Upper lobe of left lung (tissue), 4 donors: ENCODE results near the gene FAM118B.

ENCODE experiments used
- POLR2A ChIP-seq, 4 donors: fragments of 450-650 bp; IDR thresholded peaks; one replicate each; pipeline ENCODE4 v1.5.1; 2016 to 2017; ENCODE audit warnings: antibody characterized with exemption in 4 of 4, mild to moderate bottlenecking in 2 of 4
- TF ChIP-seq, protein P1 (sequence below), 6 experiments: fragments of 450-650 bp in 4 of 6; fragments of 200-600 bp in 2 of 6; sonication (generic) in 2 of 6; IDR thresholded peaks; one replicate each; pipeline ENCODE4 v1.5.1; 2016 to 2019; ENCODE audit warnings: antibody characterized with exemption in 6 of 6

DNA sequence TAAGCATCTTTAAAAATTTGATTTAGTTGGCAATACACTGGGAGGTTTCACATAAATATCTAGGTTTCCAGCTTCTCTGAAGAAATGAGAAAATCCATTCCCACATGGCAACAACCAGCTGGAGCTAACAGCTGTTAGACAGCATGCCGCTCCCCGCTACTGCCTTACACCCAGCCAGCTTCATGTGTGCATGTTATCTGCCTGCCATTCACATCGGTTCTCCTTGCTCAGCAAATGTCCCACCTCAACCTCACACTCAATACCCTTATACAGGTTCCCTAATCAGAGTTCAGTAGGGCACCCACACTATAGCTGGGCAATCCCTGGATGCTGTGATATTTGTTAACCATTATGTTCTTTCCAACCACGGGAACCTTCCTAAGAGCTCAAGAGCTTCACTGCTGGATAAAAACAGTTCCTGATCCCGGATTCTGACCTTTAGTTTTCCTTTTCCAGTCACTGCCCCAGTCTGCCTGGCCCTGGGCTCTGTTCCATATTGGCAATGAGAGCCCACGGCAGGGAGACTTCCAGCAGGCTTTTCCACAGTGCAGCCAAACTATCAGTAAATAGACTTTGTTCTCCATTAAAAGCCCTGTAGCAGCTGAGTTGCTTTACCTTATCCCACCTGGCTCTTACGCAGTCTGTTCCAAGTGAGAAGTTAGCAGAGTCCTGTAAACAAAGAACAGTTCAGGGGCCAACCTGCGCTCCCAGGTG, 8.8 kb upstream of the FAM118B start:
- TF ChIP-seq POLR2A (IDR thresholded peaks at IDR 0.05), result no peak
- TF ChIP-seq, protein P1, sequence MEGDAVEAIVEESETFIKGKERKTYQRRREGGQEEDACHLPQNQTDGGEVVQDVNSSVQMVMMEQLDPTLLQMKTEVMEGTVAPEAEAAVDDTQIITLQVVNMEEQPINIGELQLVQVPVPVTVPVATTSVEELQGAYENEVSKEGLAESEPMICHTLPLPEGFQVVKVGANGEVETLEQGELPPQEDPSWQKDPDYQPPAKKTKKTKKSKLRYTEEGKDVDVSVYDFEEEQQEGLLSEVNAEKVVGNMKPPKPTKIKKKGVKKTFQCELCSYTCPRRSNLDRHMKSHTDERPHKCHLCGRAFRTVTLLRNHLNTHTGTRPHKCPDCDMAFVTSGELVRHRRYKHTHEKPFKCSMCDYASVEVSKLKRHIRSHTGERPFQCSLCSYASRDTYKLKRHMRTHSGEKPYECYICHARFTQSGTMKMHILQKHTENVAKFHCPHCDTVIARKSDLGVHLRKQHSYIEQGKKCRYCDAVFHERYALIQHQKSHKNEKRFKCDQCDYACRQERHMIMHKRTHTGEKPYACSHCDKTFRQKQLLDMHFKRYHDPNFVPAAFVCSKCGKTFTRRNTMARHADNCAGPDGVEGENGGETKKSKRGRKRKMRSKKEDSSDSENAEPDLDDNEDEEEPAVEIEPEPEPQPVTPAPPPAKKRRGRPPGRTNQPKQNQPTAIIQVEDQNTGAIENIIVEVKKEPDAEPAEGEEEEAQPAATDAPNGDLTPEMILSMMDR (IDR thresholded peaks at IDR 0.05), result no peak
